HG03442 (cell line): Measurements from ENCODE around the gene ADGRB2.
"Not testable (repeated sequence)": the region's sequence is repeated elsewhere in the genome, so short reads cannot be mapped to it uniquely, and the experiment has no call there.

ENCODE experiments used
- ATAC-seq: cut with Tn5 transposase; IDR thresholded peaks from one replicate; pipeline ENCODE4 v1.9.1; 2021; ENCODE audit warnings: mild to moderate bottlenecking, moderate library complexity; ENCODE audit not compliant: unreplicated experiment

ADGRB2 gene

GRCh38 chr1:31727195-31727594 is 36.9 kb downstream of the ADGRB2 start:
- ATAC-seq = no peak

- no peak for ATAC-seq
Measured at GRCh38 chr1:31726715-31727114, 37.4 kb downstream of the ADGRB2 start.

GRCh38 chr1:31725777-31726535 is 38.2 kb downstream of the ADGRB2 start:
- no peak for ATAC-seq

GRCh38 chr1:31725134-31725533 is 39.0 kb downstream of the ADGRB2 start:
- ATAC-seq = no peak

GRCh38 chr1:31723828-31724359 is 40.2 kb downstream of the ADGRB2 start:
- ATAC-seq = no peak

GRCh38 chr1:31718327-31718897 is 45.7 kb downstream of the ADGRB2 start:
- ATAC-seq = no peak

GRCh38 chr1:31717341-31717740 is 46.8 kb downstream of the ADGRB2 start:
- ATAC-seq = no peak

GRCh38 chr1:31715873-31716220 is 48.3 kb downstream of the ADGRB2 start:
- ATAC-seq = no peak

- ATAC-seq = peak; percentile 41
Measured at GRCh38 chr1:31715087-31715872, 48.9 kb downstream of the ADGRB2 start.

GRCh38 chr1:31714442-31715086 is 49.6 kb downstream of the ADGRB2 start:
- no peak for ATAC-seq

GRCh38 chr1:31712630-31713029 is 51.5 kb downstream of the ADGRB2 start:
- ATAC-seq = no peak

GRCh38 chr1:31712068-31712467 is 52.1 kb downstream of the ADGRB2 start:
- no peak for ATAC-seq

GRCh38 chr1:31708324-31708723 is 55.8 kb downstream of the ADGRB2 start:
- ATAC-seq = no peak

- ATAC-seq = no peak
Measured at GRCh38 chr1:31707711-31708110, 56.4 kb downstream of the ADGRB2 start.

- ATAC-seq = not testable (repeated sequence)
Measured at GRCh38 chr1:31707059-31707600, 57.0 kb downstream of the ADGRB2 start.

- no peak for ATAC-seq
Measured at GRCh38 chr1:31706384-31707058, 57.6 kb downstream of the ADGRB2 start.

- ATAC-seq = no peak
Measured at GRCh38 chr1:31705080-31705866, 58.9 kb downstream of the ADGRB2 start.

- ATAC-seq = no peak
Measured at GRCh38 chr1:31704271-31705079, 59.7 kb downstream of the ADGRB2 start.
